Measurements from ENCODE around the gene HOXD13. TPM values are rescaled to one million over a fixed set of nuclear protein-coding genes. Genes with fewer than 3 reads are reported as not detected.

HOXD13 gene
- total and polyA plus RNA-seq, 2 donors (not counting 1 experiment from before 2014, with no cell fraction given), result not detected

Other genes with a start within 250 kb of the HOXD13 start
- 30.6 and 38.1 TPM in 2 replicates for gene LNPK, start 90.5 kb upstream of the HOXD13 start, total RNA-seq
- 31.8 and 38.4 TPM in 2 replicates for gene LNPK, start 90.5 kb upstream of the HOXD13 start, polyA plus RNA-seq
- gene EVX2, start 8.8 kb upstream of the HOXD13 start, total RNA-seq, result not detected in 2 replicates
- not detected in 2 replicates for gene EVX2, start 8.8 kb upstream of the HOXD13 start, polyA plus RNA-seq
- gene HOXD12, start 7.1 kb downstream of the HOXD13 start, total RNA-seq, result not detected in 2 replicates
- not detected in 2 replicates for gene HOXD12, start 7.1 kb downstream of the HOXD13 start, polyA plus RNA-seq
- gene HOXD11, start 14.6 kb downstream of the HOXD13 start, total RNA-seq, result not detected in 2 replicates
- not detected in 2 replicates for gene HOXD11, start 14.6 kb downstream of the HOXD13 start, polyA plus RNA-seq
- not detected in 2 replicates for gene HOXD10, start 24.1 kb downstream of the HOXD13 start, total RNA-seq
- not detected in 2 replicates for gene HOXD10, start 24.1 kb downstream of the HOXD13 start, polyA plus RNA-seq
- not detected in 2 replicates for gene HOXD9, start 30.0 kb downstream of the HOXD13 start, total RNA-seq
- not detected in 2 replicates for gene HOXD9, start 30.0 kb downstream of the HOXD13 start, polyA plus RNA-seq
- gene HOXD8, start 37.0 kb downstream of the HOXD13 start, total RNA-seq, result not detected in 2 replicates
- 0.05 TPM in 1 of 2 replicates, not detected in the other for gene HOXD8, start 37.0 kb downstream of the HOXD13 start, polyA plus RNA-seq
- gene HOXD4, start 58.8 kb downstream of the HOXD13 start, total RNA-seq, result not detected in 2 replicates
- not detected in 2 replicates for gene HOXD4, start 58.8 kb downstream of the HOXD13 start, polyA plus RNA-seq
- not detected in 2 replicates for gene HOXD3, start 64.6 kb downstream of the HOXD13 start, total RNA-seq
- not detected in 2 replicates for gene HOXD3, start 64.6 kb downstream of the HOXD13 start, polyA plus RNA-seq
- not detected in 2 replicates for gene HOXD1, start 95.9 kb downstream of the HOXD13 start, total RNA-seq
- not detected in 2 replicates for gene HOXD1, start 95.9 kb downstream of the HOXD13 start, polyA plus RNA-seq
- 20.8 and 29.6 TPM in 2 replicates for gene MTX2, start 176.7 kb downstream of the HOXD13 start, total RNA-seq
- gene MTX2, start 176.7 kb downstream of the HOXD13 start, polyA plus RNA-seq, result 44.7 and 46.9 TPM in 2 replicates

All from fibroblast of lung (primary cell).